Measurements from ENCODE around the gene TNPO2.
"Not testable (repeated sequence)": the region's sequence is repeated elsewhere in the genome, so short reads cannot be mapped to it uniquely, and the experiment has no call there.

The TNPO2 gene

GRCh38 chr19:12705169-12705568 is 18.6 kb downstream of the TNPO2 start:
- no peak for DNase-seq

DNA sequence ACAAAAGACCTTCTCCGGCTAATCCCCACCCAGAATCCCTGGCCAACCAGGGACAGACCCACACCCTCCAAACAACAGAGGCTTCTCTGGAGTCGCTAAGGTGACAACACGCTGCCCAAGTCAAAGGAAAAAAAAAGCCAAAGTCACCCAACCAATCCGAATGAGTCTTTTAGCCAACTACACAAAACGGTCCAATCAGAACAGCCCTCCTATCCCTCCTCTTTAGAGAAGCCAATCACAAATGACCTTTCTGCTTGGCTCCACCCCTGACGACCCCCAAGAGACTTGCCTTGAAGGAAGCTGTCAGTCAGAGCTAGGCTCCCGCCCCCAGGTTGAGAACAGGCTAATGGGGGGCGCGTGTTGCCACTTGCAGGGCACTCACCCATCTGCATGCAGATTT is 20.7 kb downstream of the TNPO2 start:
- DNase-seq = no peak

GRCh38 chr19:12701596-12702282 is 22.0 kb downstream of the TNPO2 start:
- no peak for DNase-seq

DNA sequence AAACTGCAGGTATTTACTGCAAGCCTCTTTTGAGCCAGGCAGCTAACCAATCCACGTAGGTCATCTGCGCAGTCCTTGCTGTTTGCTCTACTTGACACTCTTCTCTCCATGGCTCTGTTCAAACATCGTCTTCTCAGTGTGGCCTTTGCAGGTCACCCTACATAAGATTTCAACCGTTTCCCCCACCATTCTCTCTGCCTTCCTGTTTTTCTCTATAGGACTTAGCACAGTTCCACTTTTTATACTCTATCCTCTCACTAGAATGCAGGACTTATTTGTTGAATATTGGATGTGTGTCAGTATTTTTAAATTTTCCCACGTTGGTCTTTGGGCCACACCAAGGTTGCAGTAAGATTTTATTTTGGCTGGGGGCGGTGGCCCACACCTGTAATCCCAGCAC is 25.6 kb downstream of the TNPO2 start:
- DNase-seq = no peak

GRCh38 chr19:12697425-12697824 is 26.3 kb downstream of the TNPO2 start:
- not testable (repeated sequence) for DNase-seq

DNA sequence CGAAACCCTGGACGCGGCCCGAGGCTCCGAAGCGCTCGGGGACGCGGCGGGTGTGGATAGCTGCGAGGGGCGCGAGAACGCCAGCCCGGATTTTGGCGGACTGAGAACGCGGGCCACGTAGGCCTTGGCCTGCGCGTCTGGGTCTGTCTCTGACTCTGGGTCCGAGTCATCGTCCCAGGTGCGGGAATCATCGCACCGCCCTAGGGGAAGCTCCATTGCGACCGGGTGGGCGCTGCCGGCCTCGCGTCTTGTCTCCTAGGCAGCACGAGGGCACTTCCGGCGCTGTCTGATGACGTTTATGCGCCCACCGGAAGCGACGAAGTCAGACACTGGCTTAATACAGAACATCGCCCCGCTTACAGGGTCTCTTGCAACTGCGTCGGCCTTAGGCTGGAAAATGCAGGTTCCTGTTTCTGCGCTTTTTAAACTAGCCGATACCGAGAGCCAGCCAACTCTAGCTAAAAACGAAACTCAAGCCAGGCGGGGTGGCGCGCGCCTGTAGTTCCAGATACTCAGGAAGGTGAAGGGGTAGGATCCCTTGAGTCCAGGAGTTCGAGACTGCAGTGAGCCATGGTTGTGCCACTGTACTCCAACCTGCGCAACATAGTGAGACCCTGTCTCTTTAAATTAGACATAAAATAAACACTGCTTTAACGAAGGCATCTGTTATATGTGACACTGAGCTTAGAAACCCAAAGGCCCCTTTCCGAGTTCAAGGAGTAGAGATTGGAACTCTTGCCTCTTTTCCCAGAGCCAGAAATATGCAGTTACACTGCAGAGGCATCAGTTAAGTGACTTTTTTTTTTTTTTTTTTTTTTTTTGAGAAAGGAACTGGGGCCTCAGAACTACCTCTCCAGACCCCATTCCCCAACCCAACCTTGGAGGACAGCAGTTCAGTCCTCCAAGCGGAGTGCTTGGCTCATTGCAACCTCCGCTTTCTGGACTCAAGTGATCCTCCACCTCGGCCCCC is 27.1 kb downstream of the TNPO2 start, which contains the start of gene FBXW9:
Gene FBXW9, minus strand, starts transcription at position 266 of the 970 bp plus-strand sequence. Its CDS starts 50 bp downstream, at position 216.
- peak; percentile 97 for DNase-seq

DNA sequence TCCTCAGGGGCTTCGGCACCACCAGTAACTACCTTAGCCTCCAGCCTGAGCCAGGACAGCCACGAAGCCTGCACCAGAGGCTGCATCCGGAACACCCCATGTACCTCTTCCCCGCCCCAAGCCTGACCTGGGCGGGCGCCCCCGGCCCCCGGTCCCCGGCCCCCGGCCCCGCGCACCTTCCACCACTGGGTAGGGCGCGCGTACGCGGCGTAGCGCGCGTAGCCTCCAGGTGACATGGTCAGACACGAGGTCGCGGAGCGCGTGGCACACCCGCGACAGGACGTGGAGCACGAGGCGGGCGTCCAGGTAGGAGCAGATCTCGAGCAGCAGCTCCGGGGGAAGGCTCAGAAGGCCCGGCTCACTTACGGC is 27.8 kb downstream of the TNPO2 start:
- DNase-seq = peak; percentile 28

GRCh38 chr19:12695514-12695913 is 28.2 kb downstream of the TNPO2 start:
- DNase-seq = no peak

- no peak for DNase-seq
Observed at GRCh38 chr19:12695096-12695495, 28.6 kb downstream of the TNPO2 start.

DNA sequence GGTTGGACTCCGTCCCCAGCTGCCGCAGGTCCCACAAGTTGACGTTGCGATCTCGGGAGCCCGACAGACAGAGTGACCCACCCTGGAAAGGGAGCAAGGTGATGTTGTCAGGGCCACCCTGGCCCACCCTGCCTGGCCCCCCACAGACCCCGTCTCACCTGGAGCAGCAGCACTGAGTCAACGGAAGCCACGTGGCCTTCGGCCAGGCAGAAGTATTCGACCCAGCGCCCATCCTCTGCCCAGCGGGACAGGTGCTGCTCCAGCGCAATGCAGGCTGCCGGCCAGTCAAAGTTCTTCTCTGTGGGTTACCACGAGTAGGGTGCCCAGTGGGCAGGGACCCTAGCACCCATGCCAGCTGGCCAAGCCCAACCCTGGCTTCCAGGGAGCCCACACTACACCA is 29.1 kb downstream of the TNPO2 start:
- DNase-seq = no peak

- DNase-seq = no peak
Observed at GRCh38 chr19:12692960-12693359, 30.8 kb downstream of the TNPO2 start.

DNA sequence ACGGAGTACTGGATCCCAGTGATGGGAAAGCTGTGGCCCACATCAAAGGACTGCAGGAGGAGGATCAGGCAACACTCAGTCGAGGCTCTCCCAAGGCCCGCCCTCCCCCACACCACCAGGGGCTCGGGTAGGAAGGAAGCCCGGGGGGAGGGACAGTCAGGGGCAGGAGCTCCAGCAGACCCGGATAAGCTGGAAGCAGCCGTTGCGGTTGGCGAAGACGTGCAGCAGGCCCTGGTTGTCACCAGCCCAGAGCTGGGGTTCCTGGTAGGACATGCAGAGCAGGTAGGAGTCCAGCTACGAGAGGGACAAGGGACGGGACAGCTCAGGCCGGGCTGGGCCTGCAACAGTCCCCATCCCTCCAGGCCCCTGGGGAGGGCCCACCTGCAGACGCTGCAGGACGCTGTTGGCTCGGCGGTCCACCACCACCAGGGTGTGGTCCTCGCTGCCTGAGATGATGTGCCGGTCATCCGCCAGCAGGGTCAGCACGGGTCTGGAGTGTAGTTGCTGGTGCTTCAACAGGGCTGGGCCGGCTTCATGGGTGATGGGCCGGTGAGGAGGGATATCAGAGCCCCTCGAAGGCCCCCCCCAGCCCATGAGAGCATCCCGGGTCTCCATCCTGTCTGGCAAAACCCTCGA is 34.0 kb downstream of the TNPO2 start:
- DNase-seq = no peak

DNA sequence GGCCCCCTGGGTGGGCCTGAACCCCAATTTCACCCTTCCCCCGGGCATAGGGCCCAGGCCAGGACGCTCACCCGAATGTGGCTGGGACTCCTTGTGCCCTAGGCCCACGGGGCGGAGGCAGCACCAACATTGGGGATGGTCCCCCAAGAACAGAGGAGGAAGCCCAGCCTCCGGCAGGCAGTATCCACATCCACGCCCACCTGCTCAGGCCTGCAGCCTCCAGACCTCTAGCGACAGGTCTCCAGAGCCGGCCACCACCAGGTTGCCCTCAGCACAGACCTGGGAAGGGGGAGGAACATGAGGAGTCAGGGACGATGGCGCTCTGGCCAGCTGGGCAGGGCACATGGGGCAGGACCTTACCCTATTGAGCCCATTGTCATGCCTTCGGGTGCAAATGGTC is 34.7 kb downstream of the TNPO2 start:
- no peak for DNase-seq

DNA sequence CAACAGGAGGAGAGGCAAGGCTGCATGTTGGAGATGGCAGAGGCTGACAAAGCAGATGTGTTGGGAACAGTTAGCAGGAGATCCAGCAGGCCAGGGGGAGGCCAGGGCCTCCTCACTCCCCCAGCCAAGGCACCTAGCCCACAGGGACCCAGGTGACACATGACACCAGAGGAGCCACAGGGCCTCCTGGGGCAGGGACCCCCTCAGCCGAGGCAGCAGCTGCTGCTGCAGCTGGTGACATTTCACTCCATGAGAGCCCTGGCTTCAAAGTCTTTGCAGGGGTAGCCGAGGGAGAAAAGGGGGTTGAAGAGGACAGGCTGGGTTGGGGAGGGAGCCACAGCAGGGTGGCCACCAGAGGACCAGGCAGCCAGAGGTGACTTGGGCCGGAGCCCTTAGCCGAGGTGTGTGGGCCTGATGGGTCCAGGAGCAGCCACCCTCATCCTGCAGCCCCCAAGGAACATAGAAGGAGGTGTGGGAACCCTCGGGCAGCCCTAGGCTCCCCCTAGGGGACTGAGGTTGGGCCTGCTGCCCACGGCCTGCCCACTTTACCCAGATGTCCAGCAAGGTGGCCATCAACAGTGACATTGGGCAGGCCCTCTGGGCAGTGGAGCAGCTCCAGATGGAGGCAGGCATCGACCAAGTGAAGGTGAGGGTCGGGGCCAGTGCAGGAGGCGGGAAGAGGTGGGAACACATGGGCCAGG is 36.1 kb downstream of the TNPO2 start, which contains the start of gene GNG14:
Gene GNG14, plus strand, starts transcription at position 503 of the 701 bp plus-strand sequence. Its CDS starts 51 bp downstream, at position 554.
- no peak for DNase-seq

- no peak for DNase-seq
Observed at GRCh38 chr19:12685831-12686230, 37.9 kb downstream of the TNPO2 start.

DNA sequence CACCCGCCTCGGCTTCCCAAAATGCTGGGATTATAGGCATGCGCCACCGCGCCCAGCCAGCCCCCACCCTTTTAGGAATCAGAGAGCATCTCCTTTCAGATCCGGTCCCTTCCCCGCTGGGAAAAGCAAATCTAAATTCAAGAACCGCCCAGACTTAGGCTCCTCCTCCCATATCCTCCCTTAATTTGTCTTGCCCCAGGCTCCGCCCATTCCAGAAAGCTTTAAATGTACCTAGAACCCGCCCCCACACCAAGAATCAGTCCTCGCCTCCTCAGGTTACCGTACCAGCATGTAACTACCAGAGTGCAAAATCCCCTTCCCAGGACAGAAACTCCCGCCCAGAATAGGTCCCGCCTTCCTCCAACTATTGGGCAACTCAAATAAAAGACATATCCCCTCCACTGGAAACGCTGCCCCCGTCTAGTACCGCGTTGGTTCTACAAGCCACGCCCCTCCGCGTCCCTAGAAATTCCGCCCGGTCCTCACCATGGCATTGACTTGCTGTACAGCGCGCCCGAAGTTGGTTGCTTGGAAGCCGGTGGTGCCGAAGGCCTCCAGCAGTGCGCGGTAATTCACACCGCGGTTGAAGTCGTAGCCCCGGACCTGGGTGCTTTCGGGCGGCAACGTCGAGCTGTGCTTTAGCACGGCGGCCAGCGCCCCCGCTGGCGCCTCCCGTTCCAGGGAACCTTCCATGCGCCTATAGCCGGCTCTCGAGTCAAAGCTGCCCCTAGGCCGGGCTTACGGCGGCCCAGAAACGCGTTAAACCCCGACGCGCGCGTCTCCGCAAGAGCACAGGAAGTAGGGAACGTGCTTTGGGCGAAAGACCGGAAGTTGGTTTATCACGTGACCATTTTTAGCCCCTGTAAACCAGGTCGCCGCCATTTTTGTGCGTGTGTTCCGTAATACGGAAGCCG is 42.4 kb downstream of the TNPO2 start, which contains the start of gene DHPS:
Gene DHPS, minus strand, starts transcription at position 807 of the 914 bp plus-strand sequence. Its CDS starts 114 bp downstream, at position 693.
- peak; percentile 93 for DNase-seq

DNA sequence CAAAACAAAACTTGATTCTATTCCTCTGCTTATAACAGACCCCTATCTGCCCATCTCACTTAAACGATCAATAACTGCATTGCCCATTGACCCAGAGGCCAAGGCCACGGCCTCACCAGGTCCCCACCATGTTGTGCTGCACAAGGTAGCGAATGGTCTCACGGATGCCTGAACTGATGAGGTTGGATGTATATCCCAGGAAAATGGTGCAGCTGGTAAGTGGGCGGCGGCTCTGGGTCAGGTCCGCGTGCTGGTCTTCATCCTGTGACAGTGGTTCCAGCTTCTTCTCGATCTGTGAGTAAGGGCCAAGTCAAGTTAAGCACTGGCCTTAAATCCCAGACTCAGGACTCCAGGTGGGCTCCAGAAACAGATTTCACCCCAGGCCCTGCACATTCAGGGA is 43.7 kb downstream of the TNPO2 start:
- no peak for DNase-seq

DNA sequence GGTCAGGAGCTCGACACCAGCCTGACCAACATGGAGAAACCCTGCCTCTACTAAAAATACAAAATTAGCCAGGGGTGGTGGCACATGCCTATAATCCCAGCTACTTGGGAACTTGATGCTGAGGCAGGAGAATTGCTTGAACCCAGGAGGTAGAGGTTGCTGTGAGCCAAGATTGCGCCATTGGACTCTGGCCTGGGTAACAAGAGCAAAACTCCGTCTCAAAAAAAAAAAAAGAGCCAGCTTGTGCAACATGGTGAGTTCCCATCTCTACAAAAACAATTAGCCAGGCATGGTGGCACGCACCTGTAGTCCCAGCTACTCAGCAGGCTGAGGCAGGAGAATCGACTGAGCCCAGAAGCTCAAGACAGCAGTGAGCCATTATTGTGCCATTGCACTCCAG is 45.7 kb downstream of the TNPO2 start:
- not testable (repeated sequence) for DNase-seq

GRCh38 chr19:12676928-12677327 is 46.8 kb downstream of the TNPO2 start:
- no peak for DNase-seq

DNA sequence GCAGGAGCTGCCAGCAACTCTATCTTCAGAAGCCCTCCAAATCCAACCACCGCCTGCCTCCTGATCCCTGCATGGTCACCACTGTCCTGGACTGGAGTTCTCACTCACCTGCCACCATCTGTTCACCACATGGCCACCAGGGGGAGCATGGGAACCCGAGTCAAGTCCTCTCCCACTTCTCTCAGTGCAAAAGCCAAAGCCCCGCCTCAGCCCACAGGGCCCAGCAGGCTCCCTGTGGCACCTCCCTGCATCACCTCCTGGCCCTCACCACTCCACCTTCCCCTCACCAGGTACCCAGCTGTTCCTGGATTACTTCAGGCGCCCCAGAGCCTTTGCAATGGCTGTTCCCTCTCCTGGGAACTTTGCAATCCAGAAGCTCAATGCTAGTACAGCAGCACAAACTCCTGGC is 47.3 kb downstream of the TNPO2 start:
- DNase-seq = peak; percentile 87

- no peak for DNase-seq
Observed at GRCh38 chr19:12675940-12676339, 47.8 kb downstream of the TNPO2 start.

All from stimulated activated CD4-positive, alpha-beta T cell treated with anti-CD3 and anti-CD28 coated beads, Interleukin-1b, Interleukin-23, amount 100 ng/mL, for 48 hours (primary cell).